Suppressor macrophage (primary cell): ENCODE results near the gene ANKRD44.

Experiments used
- DNase-seq, 4 experiments: peaks; one replicate each; pipeline ENCODE4 v3.0.0-alpha.2; 2020 to 2022

Gene ANKRD44

DNA sequence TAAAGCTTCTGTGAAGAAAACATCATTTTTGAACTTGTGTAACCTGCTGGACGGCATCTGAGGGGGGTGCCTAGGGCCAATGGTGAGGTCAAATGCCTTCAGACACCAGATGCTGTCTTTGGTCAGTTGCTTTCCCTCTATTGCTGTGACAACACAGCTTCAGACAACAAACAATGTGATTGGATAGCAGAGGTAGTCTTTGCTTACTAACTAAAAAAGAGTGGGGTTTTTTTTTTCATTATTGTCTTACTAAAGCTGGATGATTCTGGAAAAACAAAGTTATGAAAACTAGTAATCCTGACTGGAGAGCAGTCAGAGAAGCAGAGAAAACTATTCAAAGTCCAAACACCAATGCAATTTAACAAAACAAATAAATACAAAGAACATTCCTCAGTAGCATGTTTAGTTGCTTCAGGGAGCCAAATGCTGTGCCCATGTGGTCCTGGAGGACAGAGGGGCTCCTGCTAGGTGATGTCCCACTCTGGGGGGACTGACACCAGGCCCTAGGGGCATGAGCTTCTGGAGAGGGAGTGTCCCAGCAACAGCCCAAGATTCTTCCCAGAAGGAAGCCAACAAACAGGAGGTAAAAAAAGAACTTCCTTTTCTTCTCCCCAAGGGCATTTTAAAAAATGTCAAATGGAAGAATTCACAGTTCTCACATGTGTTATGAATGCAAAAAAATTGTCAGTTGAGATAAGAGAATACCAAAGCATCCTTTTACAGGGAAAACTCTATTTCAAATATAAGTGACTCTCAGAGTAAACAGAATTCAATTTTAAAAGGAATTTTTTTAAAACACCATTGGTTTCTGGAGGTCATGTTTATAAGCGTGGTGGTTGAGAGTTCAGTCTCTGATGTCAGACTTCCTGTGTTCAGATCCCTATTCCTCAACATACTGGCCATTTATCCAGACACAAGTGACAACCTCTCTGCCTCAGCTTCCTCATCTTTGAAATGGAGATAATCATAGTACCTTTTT, 203.0 kb downstream of the ANKRD44 start:
- DNase-seq: peak; percentile 2 to 31 (median 18)

DNA sequence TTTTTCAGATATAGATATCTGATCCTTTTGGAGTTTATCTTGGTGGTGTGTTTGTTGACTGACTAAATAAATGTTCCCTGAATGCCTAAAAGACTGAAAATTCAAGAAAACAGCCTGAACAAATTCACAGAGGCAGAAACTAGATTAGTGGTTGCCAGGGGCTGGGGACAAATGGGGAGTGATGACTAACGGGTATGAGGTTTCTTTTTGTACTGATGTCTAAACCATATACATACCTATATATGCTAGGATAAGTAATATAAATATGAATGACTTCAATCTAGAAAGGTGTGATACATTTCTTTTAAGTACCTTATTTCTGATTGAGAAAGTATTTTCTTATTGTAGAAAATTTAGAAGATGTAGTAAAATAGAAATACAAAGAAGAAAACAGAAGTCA, 207.2 kb downstream of the ANKRD44 start:
- no peak for DNase-seq

DNA sequence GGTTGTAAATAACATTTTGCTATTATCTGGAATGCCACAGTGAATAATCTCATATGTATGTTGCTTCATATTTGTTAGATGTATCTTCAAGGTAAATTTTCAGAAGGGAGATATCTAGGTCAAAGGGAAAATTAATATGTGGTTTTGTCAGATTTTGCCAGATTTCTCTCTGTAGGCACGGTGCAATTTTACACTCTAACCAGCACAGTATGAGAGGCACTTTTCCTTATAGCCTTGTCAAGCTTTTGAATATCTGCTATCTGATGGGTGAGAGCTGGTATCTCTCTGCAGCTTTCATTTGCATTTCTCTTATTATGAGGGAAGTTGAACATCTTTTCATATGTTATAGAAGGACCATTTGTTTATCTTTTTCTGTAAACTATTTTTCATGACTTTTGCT, 208.3 kb downstream of the ANKRD44 start:
- no peak for DNase-seq

DNA sequence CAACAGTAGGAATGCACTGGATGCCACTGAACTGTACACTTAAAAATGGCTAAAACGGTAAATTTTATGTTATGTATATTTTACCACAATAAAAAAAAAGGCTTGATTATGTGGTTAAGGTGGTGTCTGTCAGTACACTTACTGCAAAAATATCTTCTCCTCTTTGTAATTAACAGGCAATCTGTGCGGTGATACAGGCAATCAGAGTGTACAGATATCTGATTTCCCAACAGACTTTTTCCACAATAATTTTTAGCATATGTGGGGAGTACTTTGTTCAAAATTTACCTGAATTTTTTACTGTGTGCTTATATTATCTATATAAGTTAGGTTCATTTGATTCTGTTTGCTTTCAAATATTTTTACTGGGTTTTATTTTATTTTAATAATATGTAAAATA, 209.1 kb downstream of the ANKRD44 start:
- no peak for DNase-seq

DNA sequence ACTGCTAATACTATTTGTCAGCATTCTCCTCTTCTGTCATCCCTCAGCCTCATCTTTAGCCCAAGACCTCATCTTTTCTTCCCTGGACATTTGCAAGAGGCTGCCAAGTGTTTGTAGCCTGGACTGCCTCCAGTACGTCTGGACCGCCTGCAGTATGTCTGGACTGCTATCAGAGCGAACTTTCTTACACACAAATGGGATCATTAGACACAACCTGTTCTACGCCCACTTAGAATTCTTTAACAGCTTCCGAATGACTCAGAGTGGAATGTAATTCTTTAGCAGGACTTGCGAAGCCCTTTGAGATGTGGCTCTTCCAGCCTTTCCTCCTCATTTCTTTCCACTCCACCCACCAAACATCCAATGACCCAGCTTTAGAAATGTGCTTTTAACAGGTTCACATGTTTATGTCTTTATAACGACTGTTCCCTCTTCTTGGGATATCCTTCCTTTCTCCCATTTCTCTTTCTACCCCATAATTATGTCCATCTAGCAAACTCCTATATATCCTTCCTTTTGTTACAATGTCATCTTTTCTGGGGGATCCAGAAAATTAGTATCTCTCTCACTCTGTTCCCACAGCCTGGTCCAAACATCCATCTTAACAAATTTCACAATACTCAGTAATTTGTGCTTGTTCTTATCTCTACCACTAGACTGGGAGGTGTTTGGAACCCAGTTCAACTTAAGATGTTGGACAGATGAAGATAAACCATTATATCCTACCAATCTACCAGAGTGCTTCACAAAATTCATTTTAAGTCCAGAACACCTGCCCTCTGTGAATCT, 212.8 kb downstream of the ANKRD44 start:
- no peak for DNase-seq

DNA sequence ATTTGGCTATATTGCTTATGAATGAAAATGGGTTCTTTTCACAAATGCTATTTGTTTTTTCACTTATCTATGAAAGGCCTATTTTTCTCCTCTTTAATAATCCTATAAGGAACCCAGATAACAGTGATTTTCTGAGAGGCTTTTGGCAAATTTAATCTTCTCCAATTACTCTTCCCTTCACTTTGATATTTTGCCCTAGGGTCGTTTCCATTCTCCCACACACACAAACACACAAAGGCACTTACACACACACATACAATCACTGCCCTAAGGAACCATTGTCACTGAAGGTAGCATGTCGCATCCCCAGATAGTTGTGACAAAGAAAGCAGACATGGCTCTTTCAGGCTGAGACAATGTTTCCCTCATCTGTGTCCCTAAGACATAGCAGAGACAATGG, 213.9 kb downstream of the ANKRD44 start:
- no peak for DNase-seq

DNA sequence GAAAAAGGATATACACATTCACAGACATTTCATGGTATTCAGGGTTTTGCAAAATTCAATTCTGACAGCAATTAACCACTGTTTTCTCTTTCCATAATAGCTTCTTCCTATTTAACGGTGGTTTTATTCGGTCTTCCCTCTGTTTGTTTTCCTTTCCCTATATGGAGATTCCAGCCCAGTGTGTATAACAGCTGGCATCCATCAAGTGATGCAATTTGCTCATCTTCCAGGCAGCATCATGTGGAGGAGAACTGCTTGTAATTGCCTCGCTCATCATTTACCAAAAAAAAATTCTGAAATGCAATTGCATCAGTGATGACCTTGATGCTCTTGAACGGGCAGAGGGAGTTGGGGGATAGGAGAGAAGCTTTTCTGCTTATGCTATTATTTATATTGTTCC, 218.1 kb downstream of the ANKRD44 start:
- no peak for DNase-seq

DNA sequence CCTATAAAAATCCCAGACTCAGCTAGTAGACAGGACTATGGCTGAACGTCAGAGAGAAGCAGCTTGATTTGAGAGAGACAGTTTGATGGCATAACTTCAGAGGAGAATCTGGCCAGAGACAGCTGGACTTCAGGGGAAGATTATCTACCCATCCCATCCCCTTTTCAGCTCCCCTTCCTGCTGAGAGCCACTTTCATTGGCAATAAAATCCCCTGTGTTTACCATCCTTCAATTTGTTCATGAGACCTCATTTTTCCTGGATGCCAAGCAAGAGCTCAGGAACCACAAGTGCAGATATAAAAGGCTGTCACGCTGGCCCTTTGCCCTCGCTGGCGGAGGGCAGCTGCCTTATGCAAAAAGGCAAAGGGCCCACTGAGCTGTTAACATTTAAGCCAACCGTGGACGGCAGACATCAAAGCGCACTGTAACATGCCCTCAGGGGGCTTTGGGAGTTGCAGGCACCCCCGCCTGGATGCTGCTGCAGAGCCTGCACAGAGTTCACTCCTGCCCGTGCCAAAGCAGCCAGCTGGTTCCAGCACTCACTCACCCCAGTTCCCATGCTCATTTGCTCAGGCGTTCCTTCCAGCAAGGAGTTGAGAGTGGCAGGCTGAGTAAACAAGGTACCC, 219.7 kb downstream of the ANKRD44 start:
- no peak for DNase-seq

DNA sequence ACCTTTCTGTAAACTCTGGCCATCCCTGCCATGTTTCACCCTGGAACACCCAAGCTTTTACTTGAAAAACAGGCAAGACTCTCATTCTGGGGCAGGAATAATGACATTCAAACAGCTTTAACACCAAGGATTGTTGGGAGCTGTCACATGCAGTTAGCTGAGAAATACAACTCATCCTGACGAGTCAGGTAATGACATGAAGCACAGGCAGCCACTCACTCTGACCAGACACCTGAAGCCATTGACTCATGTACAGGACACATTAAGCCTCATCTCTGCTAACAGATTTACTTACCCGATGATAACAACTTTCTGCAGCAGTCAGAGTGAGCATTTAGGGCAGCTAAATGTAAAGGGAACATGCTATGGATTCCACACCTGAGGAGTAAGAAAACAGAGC, 220.9 kb downstream of the ANKRD44 start:
- DNase-seq: no peak

DNA sequence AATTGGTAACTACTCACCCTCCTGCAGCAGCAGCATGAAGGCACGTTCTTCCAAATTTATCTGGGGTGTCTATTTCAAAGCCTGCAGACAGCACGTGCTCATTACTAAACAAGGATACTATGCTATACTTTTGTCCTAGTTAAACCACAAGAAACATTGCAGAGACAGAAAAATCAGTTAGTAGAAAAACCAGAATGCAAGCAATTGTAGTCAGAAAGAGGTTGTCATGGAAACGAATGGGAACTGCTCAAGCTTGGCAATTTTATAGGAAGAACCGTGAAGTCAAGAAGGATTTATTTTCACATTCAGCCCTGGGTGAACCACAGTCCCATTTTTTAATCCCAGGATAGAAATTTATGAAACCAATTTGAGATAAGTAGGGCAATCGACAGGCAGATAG, 221.9 kb downstream of the ANKRD44 start:
- DNase-seq: peak in 3 of 4 experiments; percentile 20 to 65 (median 34)

DNA sequence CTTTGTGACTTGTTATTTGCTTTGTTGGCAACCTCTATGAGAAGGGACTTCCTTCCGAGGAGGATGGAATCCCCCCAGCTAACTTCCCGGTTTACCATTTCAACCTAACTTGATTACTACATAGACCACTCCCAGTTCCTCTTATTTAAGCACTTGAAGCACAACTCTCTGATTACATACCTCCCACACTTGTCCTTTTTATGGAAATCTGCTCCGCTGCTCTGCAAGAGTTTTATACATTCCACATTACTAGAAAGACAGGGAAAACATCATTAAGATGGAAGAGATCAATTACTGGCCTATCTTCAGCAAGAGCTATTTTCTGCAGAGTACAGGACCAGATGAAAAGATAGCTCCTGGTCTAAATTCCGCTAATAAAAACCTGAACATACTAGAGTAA, 224.1 kb downstream of the ANKRD44 start:
- peak; percentile 66 to 91 (median 85) for DNase-seq

DNA sequence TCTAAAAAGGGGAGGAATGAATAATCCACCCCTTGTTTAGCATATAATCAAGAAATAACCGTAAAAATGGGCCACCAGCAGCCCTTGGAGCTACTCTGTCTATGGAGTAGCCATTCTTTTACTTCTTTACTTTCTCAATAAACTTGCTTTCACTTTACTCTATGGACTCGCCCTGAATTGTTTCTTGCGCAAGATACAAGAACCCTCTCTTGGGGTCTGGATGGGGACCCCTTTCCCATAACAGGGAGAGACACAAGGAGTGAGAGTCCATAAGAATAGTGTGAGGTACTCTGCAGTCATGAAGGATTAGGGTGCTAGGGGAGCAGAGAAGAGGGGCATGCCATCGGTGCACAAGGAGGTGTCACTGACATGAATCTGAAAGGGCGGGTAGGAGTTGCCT, 224.9 kb downstream of the ANKRD44 start:
- DNase-seq: no peak

DNA sequence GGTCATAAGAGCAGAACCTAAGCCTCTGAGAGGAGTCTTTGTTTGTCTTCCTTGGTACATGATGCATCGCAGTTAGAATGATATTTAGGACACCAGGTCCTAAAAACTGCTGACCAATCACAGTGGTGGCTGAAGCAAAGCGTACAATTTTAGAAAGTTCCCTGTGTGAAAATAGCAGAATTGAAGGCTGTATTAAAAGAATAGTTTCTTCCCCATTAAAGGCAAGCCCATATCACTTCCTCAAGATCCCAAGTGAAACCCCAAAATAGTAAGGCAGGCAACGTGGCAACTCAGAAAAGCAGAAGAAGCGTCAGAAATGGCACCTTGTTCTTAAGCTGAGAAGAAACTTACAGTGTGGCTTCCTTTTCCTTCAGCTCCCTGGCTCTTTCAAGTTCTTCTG, 229.3 kb downstream of the ANKRD44 start:
- peak; percentile 68 to 85 (median 77) for DNase-seq

DNA sequence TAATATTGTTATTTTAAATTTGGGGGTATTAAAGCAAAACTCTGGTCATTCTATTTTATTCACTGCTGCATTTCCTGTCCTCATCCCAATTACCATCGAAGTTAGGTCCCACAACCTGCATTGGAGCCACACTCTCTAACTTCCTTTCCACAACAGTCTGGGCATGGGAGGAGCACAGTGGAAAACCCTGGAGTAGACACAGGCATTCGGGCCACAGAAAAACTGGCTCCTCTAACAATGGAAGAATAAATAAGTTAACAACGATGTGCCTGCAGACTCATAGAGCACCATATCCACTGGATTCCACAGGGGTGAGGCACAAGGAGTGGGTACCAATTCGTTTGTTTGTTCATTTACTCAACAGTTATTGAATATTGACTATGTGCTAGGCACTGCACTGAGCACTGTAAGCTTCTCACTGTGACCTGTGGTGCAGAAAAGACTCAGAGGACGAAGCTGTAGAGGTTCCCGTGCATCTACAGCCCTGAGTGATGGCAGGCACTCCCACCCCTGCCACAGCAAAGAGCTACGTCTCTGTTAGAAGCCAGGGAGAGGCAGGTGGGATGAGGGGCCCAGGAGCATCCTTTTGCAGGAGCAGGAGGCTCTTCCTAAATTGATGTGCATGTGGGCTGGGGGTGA, 229.9 kb downstream of the ANKRD44 start:
- no peak for DNase-seq

DNA sequence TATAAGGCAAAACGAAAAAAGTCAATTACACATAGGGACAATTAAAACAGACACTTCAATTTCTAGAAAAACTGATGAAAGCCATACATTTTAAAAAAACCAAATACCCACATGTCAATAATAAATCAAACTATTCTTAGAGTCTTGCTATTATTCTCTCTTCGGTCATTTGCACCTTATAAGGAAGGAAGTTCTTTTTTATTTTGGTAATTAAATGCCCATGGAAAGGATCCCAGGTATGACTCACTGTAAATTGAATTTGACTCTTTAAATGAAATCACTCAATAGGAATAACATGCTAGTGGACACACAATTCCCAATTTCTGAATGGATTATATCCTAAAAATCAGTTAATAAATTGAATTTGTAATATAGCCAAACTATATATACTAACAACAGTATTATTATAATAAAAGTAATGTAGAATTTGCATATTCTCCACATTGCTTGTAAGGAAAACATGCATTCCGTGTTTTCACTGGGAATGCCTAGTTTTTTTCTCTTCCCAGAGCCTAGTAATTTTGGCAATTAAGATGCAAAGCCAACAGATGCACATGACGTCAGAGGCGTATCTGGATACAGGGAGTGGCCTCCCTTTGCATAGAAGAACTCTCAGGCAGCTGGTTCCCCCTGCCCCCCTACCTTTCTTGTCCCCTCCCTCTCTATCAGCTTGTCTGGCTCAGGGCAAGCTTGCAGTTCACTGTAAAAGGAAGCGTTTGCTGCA, 230.6 kb downstream of the ANKRD44 start:
- DNase-seq: no peak

DNA sequence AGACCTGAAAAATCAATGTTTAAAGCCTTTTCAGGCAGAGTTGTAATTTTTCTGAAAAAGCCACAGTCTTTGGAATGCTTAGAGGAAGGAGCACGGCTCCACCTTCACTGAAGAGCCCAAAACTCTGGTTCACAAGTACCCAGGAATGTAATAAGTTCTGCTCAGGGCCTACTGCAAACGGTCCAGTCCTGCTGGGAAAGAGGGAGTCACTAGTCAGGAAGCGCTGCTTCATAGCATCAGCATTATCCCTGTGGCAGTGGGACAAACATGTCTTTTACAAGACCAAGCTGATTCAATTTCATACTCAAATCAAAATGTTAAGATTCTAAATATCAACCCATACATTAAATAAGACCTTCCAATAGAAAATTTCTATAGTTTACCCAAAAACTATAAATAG, 231.2 kb downstream of the ANKRD44 start:
- no peak for DNase-seq

DNA sequence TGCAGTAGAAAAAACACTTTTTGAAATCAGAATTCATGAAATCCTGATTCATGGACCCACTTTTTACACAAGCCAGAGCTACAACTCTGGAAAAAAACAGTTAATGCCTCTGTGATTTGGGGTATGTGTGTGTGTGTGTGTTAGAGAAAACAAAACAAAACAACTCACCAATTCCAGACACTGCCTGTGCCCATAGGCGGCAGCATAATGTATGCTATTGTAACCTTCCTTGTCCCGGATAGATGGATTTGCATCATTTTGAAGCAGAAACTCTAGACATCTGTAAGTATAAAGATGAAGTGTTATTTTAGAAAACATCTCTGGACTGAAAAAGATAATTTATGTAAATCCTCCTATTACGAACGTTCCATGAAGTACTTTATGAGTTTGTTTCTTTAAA, 232.0 kb downstream of the ANKRD44 start:
- DNase-seq: no peak

DNA sequence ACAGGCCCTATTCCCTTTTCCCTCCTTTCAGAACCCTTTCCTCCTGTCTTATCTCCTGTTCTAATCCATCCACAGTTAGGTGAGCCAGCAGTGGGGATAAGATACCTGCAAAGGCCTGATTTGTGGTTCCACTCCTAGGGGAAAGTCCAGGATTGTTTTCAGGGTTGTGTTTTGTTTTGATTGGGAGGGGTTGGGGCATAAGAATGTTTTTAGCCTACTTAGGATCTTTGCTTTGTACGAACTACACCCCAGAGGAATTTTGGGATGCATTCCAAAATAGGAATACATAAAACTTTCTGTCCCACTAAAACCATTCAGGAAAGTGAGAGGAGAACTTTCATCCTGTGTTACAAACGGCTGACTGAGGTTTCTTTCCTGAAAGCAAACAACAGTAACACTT, 233.2 kb downstream of the ANKRD44 start:
- DNase-seq: no peak

DNA sequence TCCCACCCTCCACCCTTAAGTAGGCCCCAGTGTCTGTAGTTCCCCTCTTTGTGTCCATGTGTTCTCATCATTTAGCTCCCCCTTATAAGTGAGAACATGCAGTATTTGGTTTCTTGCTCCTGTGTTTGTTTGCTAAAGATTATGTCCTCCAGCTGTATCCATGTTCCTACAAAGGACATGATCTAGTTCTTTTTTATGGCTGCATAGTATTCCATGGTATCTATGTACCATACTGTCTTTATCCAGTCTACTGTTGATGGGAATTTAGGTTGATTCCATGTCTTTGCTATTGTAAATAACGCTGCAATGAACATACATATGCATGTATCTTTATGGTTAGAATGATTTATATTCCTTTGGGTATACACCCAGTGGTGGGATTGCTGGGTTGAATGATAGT, 233.9 kb downstream of the ANKRD44 start:
- DNase-seq: no peak

DNA sequence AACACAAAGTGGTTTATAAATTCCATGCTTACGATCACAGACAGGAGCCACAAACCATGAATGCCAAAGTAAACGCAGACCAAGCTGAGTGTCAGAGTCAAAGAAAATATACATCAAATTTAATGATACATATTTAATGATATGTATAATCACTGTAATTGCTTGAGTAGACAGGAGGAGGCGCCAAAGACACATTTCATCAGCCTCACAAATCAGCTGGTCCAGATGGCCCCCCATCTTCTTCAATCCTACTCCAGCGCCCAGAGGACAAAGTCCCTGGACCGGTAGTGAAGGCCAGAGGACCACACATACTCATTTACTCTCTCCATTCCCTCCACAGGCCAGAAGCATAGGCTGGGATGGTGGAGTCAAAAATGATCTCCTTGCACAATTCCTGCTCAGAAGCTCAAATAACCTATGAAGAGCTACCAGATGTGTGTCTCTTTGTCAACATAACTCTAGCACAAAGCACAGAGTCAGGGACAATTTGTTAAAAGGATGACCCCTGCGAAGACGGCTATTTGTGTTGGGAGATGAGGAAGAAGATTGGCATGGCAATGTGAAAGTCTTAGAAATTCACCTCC, 234.7 kb downstream of the ANKRD44 start:
- peak; percentile 22 to 51 (median 40) for DNase-seq

DNA sequence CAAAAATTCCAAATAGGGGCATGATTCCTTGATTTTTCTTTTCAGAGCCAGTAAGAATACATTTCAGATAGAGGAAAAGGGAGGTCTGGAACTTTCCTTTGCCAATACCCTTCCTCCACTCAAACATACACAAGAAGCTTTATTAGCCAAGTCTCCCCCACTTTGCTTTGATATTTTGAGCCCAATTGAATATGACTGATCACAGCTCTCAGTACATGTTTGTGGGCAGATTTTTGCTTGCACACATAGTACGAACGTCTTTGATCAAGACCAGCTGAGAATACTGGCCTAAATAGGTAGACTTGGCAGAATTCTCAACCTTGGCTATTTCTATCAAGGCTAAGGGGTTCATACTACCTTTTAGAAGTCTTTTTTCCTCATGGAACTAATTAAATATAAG, 235.3 kb downstream of the ANKRD44 start:
- no peak for DNase-seq
